ENCODE results near the gene CLDN11. TPM values are rescaled to one million over a fixed set of nuclear protein-coding genes. Genes with fewer than 3 reads are reported as not detected.

The CLDN11 gene
- 1.6 and 2.2 TPM in 2 replicates for polyA plus RNA-seq (2012; rRNA removed)
- polyA plus RNA-seq (2012; cell fraction: cytosol; rRNA removed), result 0.93 and 1.5 TPM in 2 replicates
- 2.5 and 4.0 TPM in 2 replicates for polyA plus RNA-seq (2012; cell fraction: nucleus; rRNA removed)

DNA sequence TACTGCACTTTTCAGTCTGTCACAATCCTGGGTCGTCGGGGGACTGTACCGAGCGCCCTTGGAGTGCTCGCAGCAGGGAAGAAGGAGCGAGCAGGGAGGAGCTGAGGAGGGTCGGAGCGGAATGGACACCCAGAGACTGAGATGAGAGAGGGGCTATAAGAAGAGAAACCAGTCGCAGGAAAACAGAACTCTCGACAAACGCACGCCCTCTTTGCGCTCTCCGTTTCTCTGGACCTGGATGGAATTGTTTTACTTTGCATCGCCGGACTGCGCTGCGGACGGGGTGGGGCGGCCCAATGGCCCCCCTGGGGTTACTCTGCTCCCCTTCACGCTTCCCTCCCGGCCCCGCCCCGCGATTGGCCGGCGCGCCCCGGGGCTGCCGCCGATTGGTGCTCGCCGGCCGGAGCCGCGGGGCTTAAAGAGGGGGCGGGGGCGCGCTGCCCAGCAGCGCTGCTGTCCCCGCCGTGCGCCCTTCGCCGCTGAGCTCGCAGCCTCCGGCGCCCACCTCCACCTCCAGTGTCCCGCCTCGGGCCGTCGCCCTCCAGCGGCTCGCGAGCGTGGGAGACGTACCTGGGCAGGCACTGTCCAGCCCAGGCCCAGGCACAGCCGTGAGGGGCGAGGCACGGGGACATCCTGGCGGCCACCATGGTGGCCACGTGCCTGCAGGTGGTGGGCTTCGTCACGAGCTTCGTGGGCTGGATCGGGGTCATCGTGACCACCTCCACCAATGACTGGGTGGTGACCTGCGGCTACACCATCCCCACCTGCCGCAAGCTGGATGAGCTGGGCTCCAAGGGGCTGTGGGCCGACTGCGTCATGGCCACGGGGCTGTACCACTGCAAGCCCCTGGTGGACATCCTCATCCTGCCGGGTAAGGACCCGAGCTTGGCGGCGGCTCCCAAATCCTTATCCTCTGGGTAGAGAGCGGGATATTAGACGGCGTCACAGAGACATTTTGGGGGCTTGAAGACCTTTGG lies at the start of gene CLDN11:
Gene CLDN11 (plus strand): TSS at position 447 of the 977 bp plus-strand sequence. CDS start 199 bp downstream, at position 646.
- Histone ChIP-seq H3K4me2 (peak within 1 kb of the TSS; percentile 71), H3K9me2 (no peaks in the 10 kb centered on the region), H3K27me3 (ENCODE audit: insufficient read depth) (no peaks in the 10 kb centered on the region), H2AFZ (ENCODE audit: low read depth) (peak within 1 kb of the TSS; percentile 83), H3K9me3 (no peaks in the 10 kb centered on the region), H3K27ac (ENCODE audit: low read depth in 2 of 2, low read length in 1 of 2) (no peak within 1 kb of the TSS), H3K36me3 (replicated peaks in 1 of 2; ENCODE audit: control insufficient read depth in 1 of 2, insufficient read depth in 2 of 2, low read length in 1 of 2) (no peaks in the 10 kb centered on the region), H3K4me1 (ENCODE audit: control insufficient read depth in 1 of 2, insufficient read depth in 2 of 2, low read depth in 1 of 2, low read length in 1 of 2) (peaks cover 0 to 8% of the 10 kb centered on the region in 2 experiments; a peak in 1 of 4 replicates), H3K4me3 (ENCODE audit: low read depth in 2 of 2, low read length in 1 of 2) (peak within 1 kb of the TSS; percentile 41 to 52), H3F3A (replicated peaks; ENCODE audit: insufficient read depth) (no peaks in the 10 kb centered on the region), H3K79me2 (ENCODE audit: insufficient read depth) (no peaks in the 10 kb centered on the region), H3K9ac (no peak within 1 kb of the TSS), H4K20me1 (ENCODE audit: insufficient read depth) (no peaks in the 10 kb centered on the region)
- no peak for TF ChIP-seq CHD2 (IDR thresholded peaks at IDR 0.05; ENCODE audit: low read length, partially characterized antibody)
- TF ChIP-seq JUND (IDR thresholded peaks at IDR 0.05), result no peak
- TF ChIP-seq, protein P1, sequence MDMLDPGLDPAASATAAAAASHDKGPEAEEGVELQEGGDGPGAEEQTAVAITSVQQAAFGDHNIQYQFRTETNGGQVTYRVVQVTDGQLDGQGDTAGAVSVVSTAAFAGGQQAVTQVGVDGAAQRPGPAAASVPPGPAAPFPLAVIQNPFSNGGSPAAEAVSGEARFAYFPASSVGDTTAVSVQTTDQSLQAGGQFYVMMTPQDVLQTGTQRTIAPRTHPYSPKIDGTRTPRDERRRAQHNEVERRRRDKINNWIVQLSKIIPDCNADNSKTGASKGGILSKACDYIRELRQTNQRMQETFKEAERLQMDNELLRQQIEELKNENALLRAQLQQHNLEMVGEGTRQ (IDR thresholded peaks at IDR 0.05; ENCODE audit: borderline replicate concordance, low read depth, low read length), result no peak
- POLR2A ChIA-PET, result no interaction called here
- peak; percentile 91 for DNase-seq
- CTCF ChIA-PET, result interaction anchor here (0.6 to 10.5 kb wide), 10 partner anchors 7 to 394 kb away, joined by 3 to 316 read pairs (median 4); partner anchors contain the start of gene SLC7A14
- 52% methylated on average over 32 of the region's 79 CpGs for WGBS (ENCODE audit: low lambda C conversion rate)

DNA sequence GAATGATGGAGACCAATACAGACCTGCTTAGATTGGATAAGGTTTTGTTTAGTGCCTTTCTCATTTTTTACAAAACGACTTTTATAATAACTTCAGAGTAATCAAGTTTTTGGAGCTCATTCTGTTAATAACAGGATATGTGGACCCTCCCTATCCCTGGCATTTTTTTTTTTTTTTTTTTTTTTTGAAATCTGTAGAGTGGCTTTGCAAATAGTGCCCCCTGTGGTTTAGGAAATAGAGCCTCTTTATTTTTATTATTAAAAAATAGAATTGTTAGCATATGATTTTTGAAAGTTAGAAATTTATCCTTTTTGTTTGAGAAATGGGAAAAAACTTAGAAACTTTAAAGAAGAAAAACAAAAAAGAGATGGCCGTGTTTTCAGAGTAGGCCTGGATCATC lies 49.7 kb upstream of the CLDN11 start:
- ChIA-PET POLR2A (no interaction called here), CTCF (interaction anchor here (0.8 to 2.5 kb wide), 10 partner anchors 8 to 443 kb away, joined by 3 to 10 read pairs (median 4); no protein-coding TSS in a partner anchor)
- DNase-seq, result peak; percentile 45
- 59% methylated on average over 2 of the region's 2 CpGs for WGBS (ENCODE audit: low lambda C conversion rate)
- no peaks in the 10 kb centered on the region for H3K9me3 ChIP-seq
- no peak overlapping the region for H3K4me3 ChIP-seq (ENCODE audit: low read depth in 2 of 2, low read length in 1 of 2)
- peaks cover 99% of the 10 kb centered on the region for H3K79me2 ChIP-seq (ENCODE audit: insufficient read depth)
- H3F3A ChIP-seq (replicated peaks; ENCODE audit: insufficient read depth), result peaks cover 44% of the 10 kb centered on the region
- no peak overlapping the region for H2AFZ ChIP-seq (ENCODE audit: low read depth)
- H3K36me3 ChIP-seq (replicated peaks in 1 of 2; ENCODE audit: control insufficient read depth in 1 of 2, insufficient read depth in 2 of 2, low read length in 1 of 2), result peaks cover 7 to 71% of the 10 kb centered on the region in 2 experiments
- H3K27me3 ChIP-seq (ENCODE audit: insufficient read depth), result no peaks in the 10 kb centered on the region
- no peaks in the 10 kb centered on the region for H3K9me2 ChIP-seq
- H3K4me1 ChIP-seq (ENCODE audit: control insufficient read depth in 1 of 2, insufficient read depth in 2 of 2, low read depth in 1 of 2, low read length in 1 of 2), result peaks cover 0 to 3% of the 10 kb centered on the region in 2 experiments; a peak in 3 of 4 replicates
- H3K27ac ChIP-seq (ENCODE audit: low read depth in 2 of 2, low read length in 1 of 2), result no peak overlapping the region
- H3K4me2 ChIP-seq, result no peak overlapping the region
- no peak overlapping the region for H3K9ac ChIP-seq
- H4K20me1 ChIP-seq (ENCODE audit: insufficient read depth), result peaks cover 82% of the 10 kb centered on the region
- TF ChIP-seq, protein P2, sequence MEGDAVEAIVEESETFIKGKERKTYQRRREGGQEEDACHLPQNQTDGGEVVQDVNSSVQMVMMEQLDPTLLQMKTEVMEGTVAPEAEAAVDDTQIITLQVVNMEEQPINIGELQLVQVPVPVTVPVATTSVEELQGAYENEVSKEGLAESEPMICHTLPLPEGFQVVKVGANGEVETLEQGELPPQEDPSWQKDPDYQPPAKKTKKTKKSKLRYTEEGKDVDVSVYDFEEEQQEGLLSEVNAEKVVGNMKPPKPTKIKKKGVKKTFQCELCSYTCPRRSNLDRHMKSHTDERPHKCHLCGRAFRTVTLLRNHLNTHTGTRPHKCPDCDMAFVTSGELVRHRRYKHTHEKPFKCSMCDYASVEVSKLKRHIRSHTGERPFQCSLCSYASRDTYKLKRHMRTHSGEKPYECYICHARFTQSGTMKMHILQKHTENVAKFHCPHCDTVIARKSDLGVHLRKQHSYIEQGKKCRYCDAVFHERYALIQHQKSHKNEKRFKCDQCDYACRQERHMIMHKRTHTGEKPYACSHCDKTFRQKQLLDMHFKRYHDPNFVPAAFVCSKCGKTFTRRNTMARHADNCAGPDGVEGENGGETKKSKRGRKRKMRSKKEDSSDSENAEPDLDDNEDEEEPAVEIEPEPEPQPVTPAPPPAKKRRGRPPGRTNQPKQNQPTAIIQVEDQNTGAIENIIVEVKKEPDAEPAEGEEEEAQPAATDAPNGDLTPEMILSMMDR (IDR thresholded peaks at IDR 0.05), result peak; percentile 58
- TF ChIP-seq PBX3 (IDR thresholded peaks at IDR 0.05) (no peak), RAD21 (IDR thresholded peaks at IDR 0.05; ENCODE audit: low read length) (peak; percentile 47), SIN3A (IDR thresholded peaks at IDR 0.05; ENCODE audit: borderline replicate concordance, low read depth, low read length) (no peak), YY1 (IDR thresholded peaks at IDR 0.05; ENCODE audit: low read depth) (no peak)

Data from SK-N-SH (cell line).